ENCODE measurements around the gene IL6ST.
A peak's percentile ranks its signal among the peaks of the same experiment; 100 is the strongest.
"Not testable (repeated sequence)": the region's sequence is repeated elsewhere in the genome, so short reads cannot be mapped to it uniquely, and the experiment has no call there.

Gene IL6ST

DNA sequence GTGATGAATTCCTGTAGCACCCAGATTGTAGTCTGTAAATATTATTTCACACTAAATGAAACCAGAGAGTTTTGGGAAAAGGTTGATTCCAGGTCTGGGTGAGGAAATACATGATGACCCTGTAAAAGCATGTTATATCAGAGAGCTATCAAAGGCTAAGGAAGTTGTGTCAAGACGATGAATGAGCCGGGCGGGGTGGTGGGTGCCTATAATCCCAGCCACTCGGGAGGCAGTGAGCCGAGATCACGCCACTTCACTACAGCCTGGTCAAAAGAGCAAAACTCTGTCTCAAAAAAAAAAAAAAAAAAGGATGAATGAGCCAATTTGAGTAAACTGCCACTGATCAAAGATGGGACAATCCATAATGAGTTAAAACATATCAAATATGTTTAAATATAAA lies 29.2 kb downstream of the IL6ST start:
- no peak for DNase-seq (ENCODE audit: low read depth)

DNA sequence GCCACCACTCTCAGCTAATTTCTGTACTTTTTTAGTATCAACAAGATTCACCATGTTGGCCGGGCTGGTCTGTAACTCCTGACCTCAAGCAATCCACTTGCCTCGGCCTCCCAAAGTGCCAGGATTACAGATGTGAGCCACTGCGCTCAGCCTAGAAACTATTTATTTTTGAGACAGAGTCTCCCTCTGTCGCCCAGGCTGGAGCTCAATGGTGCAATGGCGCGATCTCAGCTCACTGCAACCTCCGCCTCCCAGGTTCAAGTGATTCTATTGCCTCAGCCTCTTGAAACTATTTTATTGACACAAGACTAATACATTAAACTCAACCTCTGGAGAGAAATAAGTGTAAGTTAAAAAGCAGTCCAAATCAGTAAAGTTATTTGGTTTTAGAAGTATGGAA lies 34.0 kb downstream of the IL6ST start:
- DNase-seq (ENCODE audit: low read depth) = no peak

DNA sequence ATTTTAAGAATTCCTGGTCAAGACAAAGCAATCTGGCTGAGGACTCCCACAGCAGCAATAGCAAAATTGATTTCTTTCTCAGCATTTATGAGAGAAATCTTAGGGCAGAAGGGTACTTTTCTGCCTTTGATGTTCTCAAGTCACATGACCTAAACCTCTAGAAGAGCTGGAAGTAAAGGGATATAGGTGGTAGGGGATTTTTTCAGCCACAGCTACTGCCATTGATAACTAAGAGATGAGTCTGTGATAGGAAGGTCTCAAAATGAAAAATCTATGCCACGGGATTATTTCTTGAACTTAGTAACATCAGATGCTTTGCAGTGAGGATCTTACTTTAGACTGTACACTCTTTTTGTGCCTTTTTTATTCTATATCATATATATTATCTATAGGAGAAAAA lies 35.6 kb downstream of the IL6ST start:
- no peak for DNase-seq (ENCODE audit: low read depth)

DNA sequence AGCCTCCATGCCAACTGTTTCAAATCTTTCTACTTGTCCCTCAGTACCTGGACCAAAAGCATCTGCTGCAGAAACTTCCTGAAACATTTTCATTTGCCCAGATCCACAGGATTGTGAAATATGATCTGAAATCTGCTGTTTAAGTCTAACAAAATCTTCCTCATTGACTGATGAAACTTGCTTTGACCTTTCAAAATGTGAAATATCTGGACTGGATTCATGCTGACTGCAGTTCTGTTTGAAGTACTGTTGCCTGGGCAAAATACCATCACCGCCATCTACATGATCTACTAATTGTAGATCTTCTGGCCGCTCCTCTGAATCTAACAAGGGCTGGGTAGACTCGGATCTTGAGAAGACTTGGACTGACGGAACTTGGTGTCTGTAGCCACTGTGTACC lies 53.6 kb downstream of the IL6ST start:
- DNase-seq (ENCODE audit: low read depth) = not testable (repeated sequence)

DNA sequence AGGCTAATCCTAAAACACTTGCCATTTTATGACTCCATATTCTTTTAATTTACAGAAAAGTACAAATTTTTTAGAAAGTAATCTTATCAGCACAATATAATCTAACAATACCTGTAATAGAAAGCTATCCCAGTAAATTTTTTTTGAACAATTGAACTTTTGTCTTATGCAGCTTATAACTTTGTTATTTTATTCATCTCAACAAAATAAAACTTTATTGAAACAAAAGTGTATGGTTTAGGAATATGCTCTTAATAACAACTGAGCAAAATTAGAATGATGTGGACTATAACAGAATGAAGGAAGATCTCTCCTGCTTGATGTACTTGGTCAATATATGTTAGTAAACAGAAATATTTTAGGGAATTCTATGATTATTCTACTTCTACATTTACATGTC lies 57.2 kb downstream of the IL6ST start:
- DNase-seq (ENCODE audit: low read depth) = not testable (repeated sequence)

DNA sequence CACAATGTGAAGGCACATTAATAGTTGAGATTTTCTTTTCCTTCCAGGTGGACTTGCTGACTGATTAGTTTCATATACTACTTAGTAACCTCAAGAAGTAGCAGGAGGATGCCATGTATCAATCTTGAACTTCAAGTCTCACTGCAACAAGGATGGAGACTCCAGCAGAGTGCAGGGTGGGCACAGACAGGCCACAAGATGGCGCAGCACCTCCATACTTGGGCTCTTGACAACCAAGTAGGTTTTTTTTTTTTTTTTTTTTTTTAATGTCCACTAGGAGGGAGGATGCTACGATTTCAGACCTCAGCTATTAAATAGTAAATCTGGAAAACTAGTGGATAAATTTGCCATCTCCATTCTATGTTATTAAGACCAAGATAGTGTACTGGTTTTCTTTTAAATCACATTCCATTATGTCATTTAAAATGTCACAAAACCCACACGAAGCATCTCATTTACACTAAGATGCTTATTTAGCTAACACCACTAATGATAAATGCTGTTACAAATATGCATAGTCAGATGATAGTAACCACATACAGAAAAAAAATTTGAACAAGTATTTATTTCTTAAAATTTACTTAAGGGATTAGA lies 58.6 kb downstream of the IL6ST start:
- DNase-seq (ENCODE audit: low read depth) = peak; percentile 49

DNA sequence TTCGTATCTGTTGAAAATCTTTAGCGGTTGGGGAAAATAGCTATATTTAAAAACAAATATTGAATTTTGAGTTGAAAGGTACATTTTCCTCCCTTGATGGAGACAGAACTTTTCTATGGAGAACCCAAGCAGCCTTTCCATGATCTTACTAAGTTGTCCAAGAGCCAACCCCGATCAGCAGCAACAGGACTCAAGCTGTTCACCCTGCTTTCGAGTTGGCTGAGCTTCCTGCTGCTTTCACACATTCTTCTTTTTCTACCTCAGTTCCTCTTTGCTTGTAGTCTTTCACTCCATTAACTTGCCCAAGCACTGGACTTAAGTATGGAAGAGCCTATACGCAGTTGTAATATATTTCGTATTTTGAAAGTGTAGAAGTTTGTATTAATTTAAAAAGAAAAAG lies 59.4 kb downstream of the IL6ST start:
- DNase-seq (ENCODE audit: low read depth) = no peak

DNA sequence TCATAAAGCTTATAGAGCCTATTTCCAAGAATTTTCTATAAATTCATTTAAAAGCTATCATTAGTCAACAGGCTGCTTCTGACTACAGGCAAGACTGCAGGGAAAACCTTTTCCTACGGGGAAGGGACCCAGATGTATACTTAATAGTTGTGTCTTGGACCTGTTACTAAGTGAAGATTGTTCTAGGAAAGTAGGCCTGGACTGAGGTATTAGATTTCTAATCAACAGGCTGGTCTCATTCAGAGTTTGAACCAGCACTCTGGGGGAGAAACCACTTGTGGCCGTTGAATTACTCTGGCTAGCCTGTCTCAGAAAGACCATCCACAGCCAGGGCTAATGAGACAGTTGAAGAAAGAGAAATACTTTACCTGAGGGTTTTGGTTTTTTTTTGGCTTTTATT lies 60.0 kb downstream of the IL6ST start:
- no peak for DNase-seq (ENCODE audit: low read depth)

DNA sequence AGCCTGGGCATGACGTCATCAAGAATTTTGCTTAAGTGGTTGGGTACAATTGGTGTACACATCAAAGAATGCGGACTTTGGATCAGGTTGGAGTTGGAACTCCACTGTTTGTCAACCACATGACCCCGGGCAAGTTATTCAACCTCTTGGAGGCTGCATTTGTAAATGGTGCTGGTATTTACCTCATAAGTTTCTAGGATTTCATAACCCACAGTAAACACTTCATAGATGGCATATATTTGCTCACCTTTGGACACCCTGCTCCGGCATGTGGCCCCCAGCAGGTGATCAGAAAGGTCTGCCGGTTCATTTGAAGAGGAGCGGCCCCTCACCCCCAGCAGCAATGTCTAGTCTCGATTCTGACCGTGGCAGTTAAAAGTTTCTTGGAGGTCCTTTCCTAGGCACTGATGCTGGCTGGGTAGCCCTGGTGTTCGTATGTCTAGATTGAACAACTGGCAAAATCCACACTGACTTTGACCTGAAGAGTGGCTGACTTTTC lies 60.6 kb downstream of the IL6ST start:
- DNase-seq (ENCODE audit: low read depth) = no peak

DNA sequence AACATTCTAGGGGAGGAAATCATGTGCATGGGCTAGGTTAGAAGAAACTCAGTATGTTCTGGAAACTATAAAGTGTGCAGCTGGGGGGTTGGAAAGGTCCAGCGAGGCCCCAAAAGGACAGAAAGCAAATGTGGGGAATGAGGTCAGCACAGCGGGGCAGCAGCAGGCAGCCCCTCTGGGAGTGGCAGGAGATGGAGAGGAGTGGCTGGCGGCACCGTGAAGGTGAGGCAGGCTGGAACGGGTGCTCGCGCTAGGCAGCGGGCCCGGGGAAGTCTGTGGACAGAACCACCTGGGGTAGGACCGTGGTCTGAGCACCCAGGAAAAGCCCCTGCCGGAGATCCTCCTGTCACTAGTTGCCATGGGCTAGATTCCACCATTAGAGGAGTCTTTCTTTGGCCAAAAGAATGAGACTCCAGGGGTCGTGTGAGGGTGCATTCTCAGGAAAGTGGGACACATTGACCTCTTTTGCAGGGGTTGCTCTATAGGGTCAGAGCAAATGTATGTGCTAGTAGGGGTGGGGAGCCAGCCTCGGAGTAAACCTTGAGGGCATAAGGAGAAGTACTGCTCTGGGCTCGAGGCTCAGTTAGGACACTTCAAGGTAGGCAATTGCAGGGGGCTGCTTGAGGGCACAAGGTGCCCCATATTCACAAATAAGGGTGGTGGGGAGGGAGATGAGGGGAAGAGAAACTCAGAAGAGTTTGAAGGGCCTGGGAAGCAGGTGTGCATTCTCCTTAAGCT lies 61.2 kb downstream of the IL6ST start:
- DNase-seq (ENCODE audit: low read depth) = no peak

DNA sequence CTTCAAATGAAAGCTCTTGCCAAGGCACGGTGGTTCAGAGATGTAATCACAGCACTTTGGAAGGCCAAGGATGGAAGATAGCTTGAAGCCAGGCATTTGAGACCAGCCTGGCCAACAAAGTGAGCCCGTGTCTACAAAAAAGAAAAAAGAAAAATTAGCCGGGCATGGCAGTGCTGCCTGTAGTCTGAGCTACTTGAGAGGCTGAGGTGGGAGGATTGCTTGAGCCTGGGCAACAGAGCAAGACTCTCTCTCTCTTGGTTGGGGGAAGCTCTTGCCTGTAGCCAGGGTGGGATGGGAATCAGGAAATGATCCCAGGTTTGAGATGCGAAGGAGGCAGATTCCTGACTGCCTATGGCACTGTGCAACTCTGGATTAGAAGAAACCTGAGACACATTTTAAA lies 62.1 kb downstream of the IL6ST start:
- DNase-seq (ENCODE audit: low read depth) = no peak

DNA sequence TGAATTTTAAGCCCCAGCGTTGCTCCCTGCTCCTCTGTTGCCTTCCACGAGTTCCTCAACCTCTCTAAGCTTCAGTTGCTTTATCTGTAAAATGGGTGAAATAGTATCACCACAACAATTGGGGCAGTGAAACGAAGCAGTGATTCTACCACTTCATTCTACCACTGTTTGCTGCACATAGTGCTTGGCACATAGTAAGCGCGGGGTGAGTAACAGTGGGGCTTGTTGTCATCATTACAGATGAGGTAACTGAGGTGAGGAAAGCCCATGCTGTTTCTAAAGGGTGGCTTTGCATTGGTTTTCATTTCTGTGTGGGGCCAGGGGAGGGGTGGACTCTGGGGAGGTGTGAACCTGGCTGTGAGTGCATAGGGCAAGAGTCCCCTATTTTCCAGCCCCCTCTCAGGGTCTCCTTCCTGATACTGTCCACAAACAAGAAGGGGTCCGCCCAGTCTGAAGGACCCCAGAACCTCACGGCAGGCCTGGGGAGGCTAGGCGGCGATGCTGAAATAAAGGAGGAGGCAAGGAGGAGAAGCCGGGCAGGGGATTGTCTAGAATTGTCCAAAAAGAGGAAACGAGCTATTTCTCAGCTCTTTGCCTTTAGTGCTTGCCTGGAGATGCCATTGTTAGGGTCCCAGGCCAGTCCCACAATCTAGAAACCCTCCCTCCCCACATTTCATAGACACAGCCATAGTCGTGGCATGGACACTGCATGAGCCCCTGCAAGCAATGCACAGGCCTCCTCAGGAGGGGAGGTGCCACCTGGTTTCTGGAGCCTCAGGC lies 65.6 kb downstream of the IL6ST start:
- no peak for DNase-seq (ENCODE audit: low read depth)

DNA sequence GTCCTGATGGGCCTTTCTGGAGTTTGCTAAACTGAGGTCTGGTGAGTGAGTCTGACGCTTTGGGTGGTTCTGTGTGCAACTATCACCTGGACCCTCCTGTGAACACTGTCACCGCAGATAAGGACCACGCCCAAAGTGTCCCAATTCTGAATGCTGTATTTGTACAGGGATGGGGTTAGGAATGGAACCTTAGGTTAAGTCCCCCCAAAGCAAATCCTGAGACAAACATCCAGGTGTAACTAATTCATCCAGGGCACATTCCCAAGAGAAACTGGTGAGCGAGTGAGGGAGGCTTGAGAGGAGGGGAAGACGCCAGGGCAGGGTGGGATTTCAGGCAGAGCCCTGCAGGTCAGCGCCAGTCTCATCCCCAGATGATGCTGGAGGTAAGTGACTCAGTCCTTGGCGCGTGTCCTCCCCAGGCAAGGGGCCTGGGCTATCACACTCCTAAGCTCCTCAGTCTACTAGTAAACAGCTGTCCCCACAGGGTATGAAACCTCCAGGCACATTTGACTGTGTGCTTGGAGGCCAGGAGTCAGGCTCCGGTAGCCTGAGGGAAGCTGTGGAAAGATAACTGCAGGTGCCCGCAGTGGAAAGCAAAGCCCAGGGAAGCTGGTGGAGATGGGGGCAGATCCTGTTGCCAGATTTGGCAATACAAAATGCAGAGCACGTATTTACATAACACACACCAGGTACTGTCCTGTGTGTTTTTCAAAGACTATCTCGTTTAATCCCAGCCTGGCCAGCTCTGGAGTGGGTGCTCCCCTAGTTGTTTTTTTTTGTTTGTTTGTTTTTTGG lies 66.7 kb downstream of the IL6ST start:
- no peak for DNase-seq (ENCODE audit: low read depth)

DNA sequence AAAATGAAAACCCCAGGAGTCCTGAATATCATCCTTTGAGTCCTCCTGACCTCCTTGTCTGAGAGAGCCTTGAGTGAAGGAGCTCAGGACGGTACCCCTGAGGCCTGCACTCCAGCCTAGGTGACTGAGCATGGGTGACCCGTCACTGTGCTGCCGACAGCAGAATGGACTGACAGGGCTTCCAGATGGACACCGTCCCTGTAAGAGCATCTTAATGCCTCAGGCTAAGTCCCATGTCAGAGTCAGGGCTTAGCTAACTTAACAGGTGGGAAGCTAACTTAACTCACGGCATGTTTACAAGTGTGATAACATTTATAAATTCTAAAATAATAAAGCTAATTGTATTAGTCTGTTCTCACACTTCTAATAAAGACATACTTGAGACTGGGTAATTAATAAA lies 68.3 kb downstream of the IL6ST start:
- no peak for DNase-seq (ENCODE audit: low read depth)

DNA sequence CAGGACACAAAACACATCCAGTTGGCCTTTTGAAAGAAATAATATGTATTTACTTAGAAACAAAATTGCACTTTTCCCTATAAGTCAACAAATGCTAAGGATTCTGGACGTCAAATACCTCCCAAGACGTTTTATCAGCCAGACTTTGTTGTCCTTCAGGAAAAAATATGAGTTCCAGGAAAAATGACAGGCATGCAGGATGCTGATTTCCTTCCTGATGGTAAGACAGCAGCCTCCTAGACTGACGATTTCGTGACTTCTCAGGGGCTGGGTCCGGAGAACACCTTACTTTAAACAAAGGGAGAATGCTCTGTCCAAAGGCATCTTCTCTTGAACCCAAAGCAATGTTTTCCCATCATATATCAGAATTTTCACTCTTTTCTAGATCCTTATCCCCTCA lies 69.1 kb downstream of the IL6ST start:
- DNase-seq (ENCODE audit: low read depth) = no peak

DNA sequence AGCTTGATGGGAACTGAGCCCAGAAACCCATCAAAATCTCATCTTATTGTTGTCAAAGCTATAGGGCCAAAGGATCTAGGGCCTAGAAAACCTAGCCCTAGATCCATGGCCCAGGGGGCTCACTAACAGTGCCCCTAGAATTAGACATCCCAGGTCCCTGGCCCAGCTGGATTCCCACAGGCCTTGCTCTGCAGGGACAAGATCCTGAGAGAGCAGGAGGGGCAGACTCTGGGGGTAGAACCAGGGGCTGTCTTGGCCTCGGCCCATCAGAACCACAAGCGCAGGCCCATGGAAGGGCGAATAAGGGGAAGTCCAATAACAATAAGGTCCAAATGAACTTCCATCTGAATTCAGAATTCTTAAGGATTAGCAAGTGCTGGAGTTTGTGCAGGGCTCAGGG lies 69.6 kb downstream of the IL6ST start:
- no peak for DNase-seq (ENCODE audit: low read depth)

DNA sequence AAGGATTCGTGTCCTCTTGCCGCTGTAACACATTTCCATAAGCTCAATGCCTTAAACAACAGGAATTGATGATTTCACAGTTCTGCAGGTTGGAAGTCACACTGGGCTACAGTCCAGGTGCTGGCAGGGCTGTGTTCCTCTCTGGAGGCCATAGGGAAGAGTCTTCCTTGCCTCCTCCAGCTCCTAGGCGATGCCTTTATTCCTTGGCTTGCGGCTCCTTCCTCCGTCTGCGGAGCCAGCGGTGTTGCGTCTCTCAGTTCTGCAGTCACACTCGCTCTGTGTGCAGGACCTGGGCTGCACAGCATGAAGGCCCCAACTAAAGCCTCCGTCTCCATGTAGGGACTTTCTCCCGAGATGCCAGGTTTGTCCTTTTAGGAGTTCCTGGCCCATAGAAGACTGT lies 70.0 kb downstream of the IL6ST start:
- DNase-seq (ENCODE audit: low read depth) = no peak

DNA sequence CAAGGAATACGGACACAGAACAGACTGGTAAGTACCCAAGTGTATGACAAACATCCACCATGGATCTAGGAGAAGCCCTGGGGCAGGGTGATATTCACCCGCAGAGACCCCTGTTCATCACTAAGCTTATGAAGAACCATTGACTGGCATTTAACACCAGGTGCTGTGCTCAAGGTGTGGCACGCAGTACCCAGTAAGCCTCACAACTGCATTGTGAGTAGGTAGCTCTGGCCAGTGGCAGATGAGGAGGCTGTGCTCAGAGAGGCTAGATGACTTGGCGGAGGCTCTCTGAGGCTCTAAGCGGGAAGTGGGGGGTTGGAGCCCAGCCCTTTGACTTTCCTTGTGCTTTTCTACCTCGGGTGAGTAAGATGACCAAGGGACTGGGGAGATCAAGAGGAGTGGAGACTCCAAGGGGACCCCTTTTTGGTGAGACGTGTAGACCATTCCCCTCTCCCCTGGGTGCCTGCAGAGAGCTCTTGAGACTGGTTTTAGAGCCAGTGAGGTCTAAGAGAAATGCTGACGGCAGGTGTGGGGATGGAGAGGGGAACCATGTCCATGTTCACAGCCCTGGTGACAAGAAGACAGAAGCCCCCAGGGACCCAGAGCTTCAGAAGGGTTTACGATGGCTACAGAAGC lies 70.8 kb downstream of the IL6ST start:
- no peak for DNase-seq (ENCODE audit: low read depth)

DNA sequence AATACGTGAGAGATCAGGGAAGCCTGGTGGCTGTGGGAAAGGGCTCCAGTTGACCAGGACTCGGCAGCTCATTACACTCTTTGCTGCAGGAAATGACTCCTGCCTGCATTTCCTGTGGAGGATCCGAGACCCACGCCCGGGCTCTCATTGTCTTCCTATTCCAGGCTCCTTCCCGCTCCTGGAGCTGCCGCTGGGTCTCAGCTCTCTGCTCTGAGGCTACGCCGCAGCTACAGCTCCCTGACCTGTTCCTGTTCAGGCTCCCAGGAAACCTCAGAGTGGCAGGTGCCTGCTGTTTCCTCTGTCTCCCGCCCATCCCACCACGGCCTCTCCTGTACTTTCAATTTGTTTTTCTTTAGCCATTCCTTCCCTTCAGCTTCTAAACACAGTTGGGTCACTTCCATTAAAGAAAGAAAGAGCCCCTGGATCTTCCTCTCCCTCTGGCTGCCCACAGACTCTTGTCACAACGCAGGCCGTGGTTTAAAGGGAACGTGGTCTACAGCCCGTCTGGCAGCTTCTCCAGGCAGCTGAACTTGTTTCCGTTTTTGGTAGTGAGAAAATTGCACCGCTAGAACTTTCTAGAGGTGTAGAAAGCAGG lies 71.5 kb downstream of the IL6ST start:
- no peak for DNase-seq (ENCODE audit: low read depth)

DNA sequence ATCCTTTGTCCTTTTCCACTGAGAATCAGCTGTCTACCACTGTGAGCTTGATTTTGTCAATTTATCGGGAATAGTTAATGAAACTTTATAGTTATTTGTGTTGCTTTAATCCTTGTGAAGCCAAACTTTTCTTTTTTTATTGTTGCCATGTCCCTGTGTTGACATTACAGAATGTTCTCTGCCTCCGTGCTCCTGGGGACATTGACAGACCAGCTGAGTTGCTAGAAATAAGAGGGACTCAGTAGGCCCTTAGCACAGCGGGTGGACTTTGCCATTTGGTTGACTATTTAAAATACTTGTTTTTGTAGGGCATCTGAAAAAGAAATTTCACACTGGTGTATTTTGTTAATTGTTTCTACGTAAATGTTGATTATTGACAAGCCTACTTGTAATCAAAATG lies 73.1 kb downstream of the IL6ST start:
- DNase-seq (ENCODE audit: low read depth) = no peak

DNA sequence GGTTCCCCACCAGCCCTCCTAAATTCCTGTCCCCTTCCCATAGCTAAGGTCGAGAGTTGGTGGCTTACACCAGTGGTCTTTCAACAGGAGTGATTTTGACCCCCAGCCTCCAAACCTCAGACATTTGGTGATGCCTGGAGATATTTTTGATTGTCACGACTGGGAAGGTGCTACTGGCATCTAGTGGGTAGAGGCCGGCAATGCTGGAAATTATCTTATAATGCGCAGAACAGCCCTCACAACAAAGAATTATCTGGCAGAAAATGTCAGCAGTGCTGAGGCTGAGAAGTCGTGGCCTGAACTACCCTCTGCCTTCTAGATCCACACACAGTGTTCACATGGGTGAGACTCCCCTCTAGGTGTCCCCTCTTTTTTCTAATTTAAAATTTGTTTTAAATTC lies 74.0 kb downstream of the IL6ST start:
- DNase-seq (ENCODE audit: low read depth) = no peak

DNA sequence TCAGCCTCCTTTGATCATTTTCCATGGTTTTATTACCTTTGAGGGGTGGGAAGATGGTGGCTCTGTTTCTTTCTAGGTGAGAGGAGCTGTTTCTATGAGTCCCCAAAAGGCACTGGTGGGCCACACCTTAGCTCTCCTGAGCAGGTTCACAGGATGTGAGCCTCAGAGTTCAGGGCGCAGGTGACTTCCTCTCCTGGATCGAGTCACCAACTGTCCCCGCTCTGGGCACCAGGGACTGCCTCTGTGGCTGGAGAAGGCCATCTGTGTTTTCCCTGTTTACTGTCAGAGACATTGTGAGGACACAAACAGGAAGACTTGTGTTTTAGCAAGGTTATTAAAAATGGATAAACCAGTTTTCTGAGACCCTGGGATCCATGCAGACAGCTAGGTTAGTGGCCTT lies 75.1 kb downstream of the IL6ST start:
- DNase-seq (ENCODE audit: low read depth) = no peak
